Astrocyte of the spinal cord (primary cell): Measurements from ENCODE around the gene RHCG.

Experiments used
- DNase-seq: peaks from one replicate; pipeline ENCODE4 v3.0.0; 2011; ENCODE audit warnings: low read depth, low spot score
- H3K4me3 ChIP-seq: 2 replicates; pipeline ENCODE4 v1.5.1; 2011; ENCODE audit warnings: low read depth, mild to moderate bottlenecking, low read length, moderate library complexity
- in situ Hi-C: cut with HindIII; loops from 2 replicates; pipeline ENCODE4 v1.10.0; 2017; ENCODE audit warnings: low sequenced_read_pairs
- TF ChIP-seq, protein P1 (sequence below): IDR thresholded peaks from 2 replicates; pipeline ENCODE4 v1.5.1; 2012; ENCODE audit warnings: low read depth, mild to moderate bottlenecking, low read length, inconsistent platforms

Gene RHCG

DNA sequence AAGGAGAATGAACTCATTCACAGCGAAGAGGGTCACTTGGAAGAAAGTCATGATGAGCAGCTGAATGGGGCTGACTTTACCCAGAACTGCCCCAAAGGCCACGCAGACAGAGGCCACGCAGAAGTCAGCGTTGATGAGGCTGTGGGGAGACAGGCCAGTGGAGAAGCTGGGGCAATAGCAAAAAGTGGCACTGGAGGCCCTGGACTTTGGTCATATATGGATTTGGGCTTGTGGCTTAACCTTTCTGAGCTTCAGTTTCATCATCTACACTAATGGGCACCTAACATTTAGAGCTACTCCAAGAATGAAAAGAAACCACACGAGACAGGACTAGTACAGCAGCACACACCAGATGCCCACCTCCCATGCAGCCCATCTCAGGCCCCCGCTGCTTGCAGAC lies 13.3 kb downstream of the RHCG start:
- in situ Hi-C loops, result no loop called here

DNA sequence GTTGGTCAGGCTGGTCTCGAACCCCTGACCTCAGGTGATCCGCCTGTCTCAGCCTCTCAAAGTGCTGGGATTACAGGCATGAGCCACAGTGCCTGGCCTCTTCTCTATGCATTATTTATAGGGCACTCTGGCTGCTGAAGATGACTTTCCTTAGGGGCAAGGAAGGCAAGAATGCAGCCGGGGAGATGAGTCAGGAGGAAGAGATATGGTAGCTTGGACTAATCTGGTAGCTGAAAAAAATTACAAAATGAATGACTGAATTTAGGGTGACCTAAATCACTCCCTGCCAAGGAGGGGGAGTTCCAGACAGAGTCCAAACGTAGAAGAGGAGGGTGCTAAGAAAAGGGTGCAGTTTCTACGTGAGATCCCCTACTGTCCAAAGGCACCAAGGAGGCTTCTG lies 14.2 kb downstream of the RHCG start:
- H3K4me3 ChIP-seq, result no peak overlapping the region
- no peak for DNase-seq
- TF ChIP-seq, protein P1, sequence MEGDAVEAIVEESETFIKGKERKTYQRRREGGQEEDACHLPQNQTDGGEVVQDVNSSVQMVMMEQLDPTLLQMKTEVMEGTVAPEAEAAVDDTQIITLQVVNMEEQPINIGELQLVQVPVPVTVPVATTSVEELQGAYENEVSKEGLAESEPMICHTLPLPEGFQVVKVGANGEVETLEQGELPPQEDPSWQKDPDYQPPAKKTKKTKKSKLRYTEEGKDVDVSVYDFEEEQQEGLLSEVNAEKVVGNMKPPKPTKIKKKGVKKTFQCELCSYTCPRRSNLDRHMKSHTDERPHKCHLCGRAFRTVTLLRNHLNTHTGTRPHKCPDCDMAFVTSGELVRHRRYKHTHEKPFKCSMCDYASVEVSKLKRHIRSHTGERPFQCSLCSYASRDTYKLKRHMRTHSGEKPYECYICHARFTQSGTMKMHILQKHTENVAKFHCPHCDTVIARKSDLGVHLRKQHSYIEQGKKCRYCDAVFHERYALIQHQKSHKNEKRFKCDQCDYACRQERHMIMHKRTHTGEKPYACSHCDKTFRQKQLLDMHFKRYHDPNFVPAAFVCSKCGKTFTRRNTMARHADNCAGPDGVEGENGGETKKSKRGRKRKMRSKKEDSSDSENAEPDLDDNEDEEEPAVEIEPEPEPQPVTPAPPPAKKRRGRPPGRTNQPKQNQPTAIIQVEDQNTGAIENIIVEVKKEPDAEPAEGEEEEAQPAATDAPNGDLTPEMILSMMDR, result no peak
- in situ Hi-C loops, result no loop called here

More for the DNA sequence above, 13.3 kb downstream of the RHCG start:
- no peak for DNase-seq
- no peak overlapping the region for H3K4me3 ChIP-seq
- TF ChIP-seq, protein P1, result no peak

DNA sequence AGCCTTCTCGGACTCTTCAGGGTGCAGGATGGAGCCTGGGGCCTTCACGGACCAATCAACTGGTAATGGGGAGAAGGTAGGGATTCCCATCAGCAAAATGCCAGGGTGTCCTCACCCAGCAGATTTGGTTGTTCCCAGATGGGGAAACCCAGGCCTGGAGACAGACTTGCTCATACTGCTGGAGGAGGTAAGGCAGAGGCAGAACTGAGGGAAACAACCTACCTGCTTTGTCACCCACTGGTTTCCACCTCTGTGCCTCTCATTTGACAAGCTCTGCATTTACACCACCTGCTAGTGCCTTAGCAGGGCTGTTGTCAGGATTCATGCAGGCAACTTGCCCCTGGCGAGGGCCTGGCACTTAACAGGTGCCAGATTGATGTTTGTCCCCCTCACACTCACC lies 15.9 kb downstream of the RHCG start:
- H3K4me3 ChIP-seq, result no peak overlapping the region
- no peak for DNase-seq
- in situ Hi-C loops, result no loop called here
- TF ChIP-seq, protein P1, result no peak

DNA sequence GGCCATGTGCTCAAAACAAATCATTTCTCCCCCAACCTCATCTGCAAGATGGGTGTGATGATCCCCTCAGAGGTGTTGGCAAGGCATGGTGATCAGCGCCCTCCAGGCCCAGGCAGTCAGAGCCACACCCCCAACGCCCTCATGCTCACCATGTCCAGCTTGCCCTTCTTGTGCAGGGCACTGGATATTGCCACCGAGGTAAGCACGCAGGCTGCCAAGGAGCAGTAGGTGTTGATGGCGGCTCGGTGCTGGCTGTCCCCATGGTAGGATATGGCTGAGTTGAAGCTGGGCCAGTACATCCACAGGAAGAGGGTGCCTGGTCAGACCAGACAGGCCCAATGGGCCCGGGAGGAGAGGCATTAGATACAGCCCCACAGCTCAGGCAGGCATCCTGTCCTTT lies 17.2 kb downstream of the RHCG start:
- in situ Hi-C loops, result no loop called here
- no peak for DNase-seq
- TF ChIP-seq, protein P1, result no peak
- no peak overlapping the region for H3K4me3 ChIP-seq

DNA sequence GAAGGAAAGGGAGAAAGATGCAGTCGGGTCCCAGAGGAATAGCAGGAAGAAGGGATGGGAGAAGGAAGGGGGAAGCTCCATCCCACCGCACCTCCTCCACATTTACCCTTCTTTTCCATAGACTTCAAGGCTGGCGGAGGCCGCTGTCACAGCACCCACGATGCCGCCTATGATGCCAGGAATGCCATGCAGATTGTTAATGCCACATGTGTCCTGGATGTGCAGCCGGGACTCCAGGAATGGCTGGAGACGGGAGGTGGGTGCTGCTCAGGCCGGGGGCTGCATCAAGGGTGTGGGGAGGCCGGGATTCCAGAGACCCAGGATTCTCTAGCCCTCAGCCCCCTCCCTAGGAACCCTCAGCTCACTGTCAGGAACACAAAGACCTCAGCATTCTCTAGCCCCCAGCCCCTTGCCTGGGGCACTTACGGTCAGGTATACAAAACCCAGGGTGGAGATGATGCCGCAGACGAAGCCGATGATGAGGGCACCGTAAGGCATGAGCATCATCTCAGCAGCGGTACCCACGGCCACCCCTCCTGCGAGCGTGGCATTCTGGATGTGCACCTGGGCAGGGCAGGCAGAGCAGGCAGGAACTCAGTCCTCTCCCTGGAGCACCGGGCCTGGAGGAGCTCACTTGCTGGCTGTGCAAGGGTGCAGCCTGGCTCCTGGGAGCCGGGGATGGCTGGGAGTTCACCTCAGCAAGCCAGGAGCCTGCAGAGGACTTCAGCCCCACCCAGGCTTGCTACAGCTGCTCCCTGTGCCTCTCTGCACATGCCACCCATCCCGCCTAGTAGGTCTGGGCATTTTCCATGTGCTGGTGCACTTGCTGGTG lies 18.8 kb downstream of the RHCG start:
- no peak for DNase-seq
- no peak overlapping the region for H3K4me3 ChIP-seq
- in situ Hi-C loops, result no loop called here
- TF ChIP-seq, protein P1, result no peak

DNA sequence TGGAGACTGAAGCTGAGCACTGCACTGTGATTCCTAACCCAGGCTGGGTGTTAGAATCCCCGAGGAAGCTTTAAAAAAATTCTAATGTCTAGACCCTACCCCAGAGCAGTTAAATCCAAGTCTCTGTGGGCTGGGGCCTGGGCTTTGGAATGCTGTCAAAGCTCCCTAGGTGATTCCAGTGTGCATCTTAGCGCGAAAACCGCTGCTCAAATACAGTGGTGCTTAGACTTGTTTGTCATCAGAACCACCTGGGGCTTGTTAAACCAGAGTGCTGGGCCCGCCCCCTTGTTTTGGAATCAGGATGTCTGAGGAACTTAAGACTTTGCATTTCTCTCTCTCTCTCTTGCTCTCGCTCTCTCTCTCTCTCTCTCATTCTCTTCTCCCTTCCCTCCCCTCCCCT lies 20.7 kb downstream of the RHCG start:
- TF ChIP-seq, protein P1, result no peak
- no peak overlapping the region for H3K4me3 ChIP-seq
- in situ Hi-C loops, result no loop called here
- DNase-seq, result no peak
